Measurements from ENCODE around the gene FANK1.
"Not testable (repeated sequence)": the region's sequence is repeated elsewhere in the genome, so short reads cannot be mapped to it uniquely, and the experiment has no call there.

FANK1 gene

GRCh38 chr10:125916977-125917376, 20.6 kb downstream of the FANK1 start:
- Histone ChIP-seq H3K4me3 (no peak overlapping the region), H3K27me3 (no peaks in the 10 kb centered on the region), H3K9me3 (no peaks in the 10 kb centered on the region), H3K36me3 (no peaks in the 10 kb centered on the region), H3K4me1 (no peaks in the 10 kb centered on the region), H3K27ac (no peak overlapping the region)
- no peak for DNase-seq
- intact Hi-C loops (cut with DNase I; ENCODE audit: low total_unique reads), result no loop called here
- TF ChIP-seq CTCF (IDR thresholded peaks at IDR 0.05), result no peak

- H3K9me3 ChIP-seq; DNase-seq; H3K36me3 ChIP-seq; H3K27ac ChIP-seq; H3K4me1 ChIP-seq; H3K27me3 ChIP-seq; H3K4me3 ChIP-seq; intact Hi-C loops (cut with DNase I; ENCODE audit: low total_unique reads): not testable (repeated sequence)
Observed at GRCh38 chr10:125917704-125918361, 21.5 kb downstream of the FANK1 start.

GRCh38 chr10:125921643-125922306, 25.4 kb downstream of the FANK1 start:
- DNase-seq; H3K36me3 ChIP-seq; H3K4me3 ChIP-seq; H3K27ac ChIP-seq; H3K27me3 ChIP-seq; H3K4me1 ChIP-seq; H3K9me3 ChIP-seq; intact Hi-C loops (cut with DNase I; ENCODE audit: low total_unique reads): not testable (repeated sequence)

- TF ChIP-seq CTCF (IDR thresholded peaks at IDR 0.05), result no peak
- H3K36me3 ChIP-seq, result no peaks in the 10 kb centered on the region
- intact Hi-C loops (cut with DNase I; ENCODE audit: low total_unique reads), result no loop called here
- H3K27me3 ChIP-seq, result no peaks in the 10 kb centered on the region
- no peak for DNase-seq
- no peak overlapping the region for H3K27ac ChIP-seq
- no peak overlapping the region for H3K4me3 ChIP-seq
- H3K9me3 ChIP-seq, result no peaks in the 10 kb centered on the region
- H3K4me1 ChIP-seq, result no peaks in the 10 kb centered on the region
Observed at GRCh38 chr10:125925262-125925834, 29.0 kb downstream of the FANK1 start.

GRCh38 chr10:125926247-125926646, 29.9 kb downstream of the FANK1 start:
- Histone ChIP-seq H3K4me1 (no peaks in the 10 kb centered on the region), H3K36me3 (no peaks in the 10 kb centered on the region), H3K27ac (no peak overlapping the region), H3K27me3 (no peaks in the 10 kb centered on the region), H3K9me3 (no peaks in the 10 kb centered on the region), H3K4me3 (no peak overlapping the region)
- no peak for DNase-seq
- intact Hi-C loops (cut with DNase I; ENCODE audit: low total_unique reads), result no loop called here
- TF ChIP-seq CTCF (IDR thresholded peaks at IDR 0.05), result no peak

GRCh38 chr10:125927265-125927664, 30.9 kb downstream of the FANK1 start:
- DNase-seq; H3K36me3 ChIP-seq; H3K9me3 ChIP-seq; H3K4me1 ChIP-seq; H3K4me3 ChIP-seq; intact Hi-C loops (cut with DNase I; ENCODE audit: low total_unique reads); H3K27ac ChIP-seq; H3K27me3 ChIP-seq: not testable (repeated sequence)

- no peaks in the 10 kb centered on the region for H3K36me3 ChIP-seq
- intact Hi-C loops (cut with DNase I; ENCODE audit: low total_unique reads), result no loop called here
- TF ChIP-seq CTCF (IDR thresholded peaks at IDR 0.05), result no peak
- no peaks in the 10 kb centered on the region for H3K9me3 ChIP-seq
- no peak for DNase-seq
- no peaks in the 10 kb centered on the region for H3K4me1 ChIP-seq
- no peak overlapping the region for H3K27ac ChIP-seq
- no peak overlapping the region for H3K4me3 ChIP-seq
- no peaks in the 10 kb centered on the region for H3K27me3 ChIP-seq
Observed at GRCh38 chr10:125928928-125929585, 32.7 kb downstream of the FANK1 start.
